Kidney epithelial cell (primary cell): ENCODE results near the gene CASP2. TPM values are rescaled to one million over a fixed set of nuclear protein-coding genes. Genes with fewer than 3 reads are reported as not detected.
"Not testable (repeated sequence)": the region's sequence is repeated elsewhere in the genome, so short reads cannot be mapped to it uniquely, and the experiment has no call there.

ENCODE experiments used
- DNase-seq: peaks from one replicate; pipeline ENCODE4 v3.0.0-alpha.2; 2010; ENCODE audit warnings: low read depth
- H3K27me3 ChIP-seq: 2 replicates; pipeline ENCODE4 v1.6.0; 2011; ENCODE audit warnings: low read length; ENCODE audit not compliant: control insufficient read depth, insufficient read depth
- H3K36me3 ChIP-seq: 2 replicates; pipeline ENCODE4 v1.5.1; 2011; ENCODE audit warnings: low read length; ENCODE audit not compliant: control insufficient read depth, insufficient read depth
- H3K4me3 ChIP-seq: 2 replicates; pipeline ENCODE4 v1.5.1; 2011; ENCODE audit warnings: low read depth, mild to moderate bottlenecking, control low read depth, low read length
- total RNA-seq: library from RNA; depleted of rRNA; stranded (reverse); fragments of >200 nt; gene quantifications from 2 replicates; pipeline ENCODE4 v1.2.3, GENCODE V29; 2015
- TF ChIP-seq, protein P1 (sequence below): IDR thresholded peaks from 2 replicates; pipeline ENCODE4 v1.5.1; 2011; ENCODE audit warnings: mild to moderate bottlenecking, moderate library complexity, low read length, control low read depth, inconsistent platforms; ENCODE audit not compliant: insufficient read depth, poor library complexity, severe bottlenecking

Gene CASP2
- total RNA-seq, 1 donor from 2014 or later: 26.9 TPM

DNA sequence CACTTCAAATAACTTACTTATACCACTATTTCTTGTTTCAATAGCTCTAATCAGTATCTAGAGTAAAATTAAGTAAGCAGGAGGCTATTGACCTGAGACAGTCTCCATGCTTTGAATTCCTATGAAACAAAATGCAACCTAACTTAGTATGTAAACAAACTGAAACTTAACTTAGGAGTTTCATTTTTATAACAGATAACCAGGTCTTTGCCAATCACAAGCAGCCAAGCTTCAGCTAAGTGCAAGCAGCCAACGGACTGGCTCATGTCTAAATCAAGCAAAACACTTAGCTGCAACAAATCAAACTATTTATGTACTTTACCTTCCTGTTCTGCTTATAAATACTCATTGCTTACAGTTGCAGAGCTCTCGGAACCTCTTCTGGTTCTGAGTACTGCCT, 29.3 kb upstream of the CASP2 start:
- no peak overlapping the region for H3K4me3 ChIP-seq
- TF ChIP-seq, protein P1, sequence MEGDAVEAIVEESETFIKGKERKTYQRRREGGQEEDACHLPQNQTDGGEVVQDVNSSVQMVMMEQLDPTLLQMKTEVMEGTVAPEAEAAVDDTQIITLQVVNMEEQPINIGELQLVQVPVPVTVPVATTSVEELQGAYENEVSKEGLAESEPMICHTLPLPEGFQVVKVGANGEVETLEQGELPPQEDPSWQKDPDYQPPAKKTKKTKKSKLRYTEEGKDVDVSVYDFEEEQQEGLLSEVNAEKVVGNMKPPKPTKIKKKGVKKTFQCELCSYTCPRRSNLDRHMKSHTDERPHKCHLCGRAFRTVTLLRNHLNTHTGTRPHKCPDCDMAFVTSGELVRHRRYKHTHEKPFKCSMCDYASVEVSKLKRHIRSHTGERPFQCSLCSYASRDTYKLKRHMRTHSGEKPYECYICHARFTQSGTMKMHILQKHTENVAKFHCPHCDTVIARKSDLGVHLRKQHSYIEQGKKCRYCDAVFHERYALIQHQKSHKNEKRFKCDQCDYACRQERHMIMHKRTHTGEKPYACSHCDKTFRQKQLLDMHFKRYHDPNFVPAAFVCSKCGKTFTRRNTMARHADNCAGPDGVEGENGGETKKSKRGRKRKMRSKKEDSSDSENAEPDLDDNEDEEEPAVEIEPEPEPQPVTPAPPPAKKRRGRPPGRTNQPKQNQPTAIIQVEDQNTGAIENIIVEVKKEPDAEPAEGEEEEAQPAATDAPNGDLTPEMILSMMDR: no peak
- H3K36me3 ChIP-seq: no peaks in the 10 kb centered on the region
- no peak for DNase-seq
- no peaks in the 10 kb centered on the region for H3K27me3 ChIP-seq

DNA sequence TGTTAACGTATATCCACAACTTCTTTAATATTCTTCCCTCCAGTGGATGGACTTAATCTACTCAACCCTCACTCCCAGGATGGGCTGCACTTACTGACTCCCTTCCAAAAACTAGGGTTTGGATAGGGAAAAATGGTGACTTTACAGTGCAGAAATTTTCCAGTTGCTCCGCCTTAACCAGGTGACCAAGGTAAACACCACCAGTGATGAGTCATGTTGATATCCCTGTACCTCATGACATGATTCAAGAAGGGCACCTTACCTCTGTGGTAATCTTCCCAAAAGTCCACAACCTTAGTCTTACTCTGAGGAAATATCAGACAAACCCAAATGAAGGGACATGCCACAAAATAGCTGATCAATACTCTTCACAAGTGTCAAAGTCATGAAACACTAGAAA, 28.4 kb upstream of the CASP2 start:
- no peaks in the 10 kb centered on the region for H3K36me3 ChIP-seq
- TF ChIP-seq, protein P1: no peak
- H3K27me3 ChIP-seq: no peaks in the 10 kb centered on the region
- DNase-seq: no peak
- H3K4me3 ChIP-seq: no peak overlapping the region

DNA sequence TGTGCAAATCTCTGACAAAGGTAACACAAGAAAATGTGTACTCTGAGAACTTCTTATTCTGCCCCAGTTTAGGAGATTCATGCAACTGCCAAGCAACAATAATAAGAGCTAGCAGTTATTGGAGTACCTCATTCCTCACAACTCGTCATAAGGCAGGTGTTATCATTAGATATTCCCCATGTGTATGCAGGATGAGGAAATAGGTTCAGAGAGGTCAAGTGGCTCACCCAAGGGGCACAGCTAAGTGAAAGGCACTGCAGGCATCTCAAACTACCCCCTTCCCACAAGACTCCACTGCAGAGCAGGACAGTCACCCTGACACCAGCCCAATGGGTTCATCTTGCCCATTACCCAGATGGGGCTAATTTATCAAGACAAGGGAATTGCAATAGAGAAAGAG, 26.2 kb upstream of the CASP2 start:
- Histone ChIP-seq H3K36me3 (no peaks in the 10 kb centered on the region), H3K4me3 (no peak overlapping the region), H3K27me3 (no peaks in the 10 kb centered on the region)
- DNase-seq: no peak
- TF ChIP-seq, protein P1: no peak

DNA sequence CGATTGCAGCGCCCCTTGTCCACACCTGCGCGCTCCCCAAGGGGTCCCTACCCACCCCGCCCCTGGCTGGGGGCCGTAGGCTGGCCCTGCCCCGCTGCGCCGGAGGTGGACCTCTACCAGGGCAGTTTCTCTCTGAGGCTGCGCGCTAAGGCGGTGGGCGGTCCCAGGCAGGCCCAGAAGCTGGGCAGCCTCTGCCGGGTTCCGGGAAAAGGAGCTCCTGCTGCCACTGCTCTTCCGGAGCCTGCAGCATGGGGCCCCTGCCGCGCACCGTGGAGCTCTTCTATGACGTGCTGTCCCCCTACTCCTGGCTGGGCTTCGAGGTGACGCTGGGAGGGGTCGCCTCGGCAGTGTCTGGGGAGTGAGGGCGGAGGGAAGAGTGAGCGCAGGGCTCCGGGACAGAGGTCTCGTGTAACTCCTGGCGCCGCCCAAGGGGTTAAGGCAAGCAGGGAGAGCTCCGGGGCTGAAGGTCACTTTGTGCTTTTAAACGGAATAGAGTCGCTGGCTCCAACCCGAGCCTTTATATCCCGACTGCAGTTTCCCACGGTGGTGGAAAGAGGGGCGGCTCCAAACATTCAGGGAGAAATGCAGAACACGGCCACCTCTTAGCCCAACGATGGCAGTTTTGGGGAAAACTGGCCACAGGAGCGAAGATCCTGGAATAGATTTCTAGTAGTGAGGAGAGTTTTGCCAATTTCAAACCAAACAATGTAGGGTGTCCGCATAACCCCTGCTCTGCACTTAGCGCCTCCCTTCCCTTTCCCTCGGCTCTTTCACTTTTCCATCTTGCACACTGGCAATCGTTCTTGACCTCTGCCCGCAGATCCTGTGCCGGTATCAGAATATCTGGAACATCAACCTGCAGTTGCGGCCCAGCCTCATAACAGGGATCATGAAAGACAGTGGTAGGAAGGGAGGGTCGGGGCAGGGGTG, 24.6 kb upstream of the CASP2 start, which contains the start of gene GSTK1:
GSTK1 (plus strand) TSS at position 176 of the 930 bp plus-strand sequence; CDS start at position 249, 73 bp downstream.
- no peaks in the 10 kb centered on the region for H3K36me3 ChIP-seq
- no peak for DNase-seq
- peak within 1 kb of the TSS; percentile 84 for H3K4me3 ChIP-seq
- TF ChIP-seq, protein P1: no peak
- no peaks in the 10 kb centered on the region for H3K27me3 ChIP-seq

DNA sequence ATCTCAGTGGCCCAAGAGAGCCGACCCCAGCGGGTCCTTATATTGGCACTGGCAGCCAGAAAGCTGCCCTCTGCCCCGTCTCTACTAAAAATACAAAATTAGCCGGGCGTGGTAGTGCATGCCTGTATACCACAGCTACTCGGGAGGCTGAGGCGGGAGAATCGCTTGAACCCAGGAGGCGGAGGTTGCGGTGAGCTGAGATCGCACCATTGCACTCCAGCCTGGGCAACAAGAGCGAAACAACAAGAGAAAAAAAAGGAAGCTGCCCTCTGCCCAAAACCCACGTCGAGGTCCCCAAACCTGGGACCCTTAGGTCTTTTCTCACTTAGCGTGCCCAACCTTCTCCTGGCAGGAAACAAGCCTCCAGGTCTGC, 24.0 kb upstream of the CASP2 start:
- not testable (repeated sequence) for DNase-seq, H3K36me3 ChIP-seq, H3K27me3 ChIP-seq
- H3K4me3 ChIP-seq: peak overlapping the region; percentile 84

DNA sequence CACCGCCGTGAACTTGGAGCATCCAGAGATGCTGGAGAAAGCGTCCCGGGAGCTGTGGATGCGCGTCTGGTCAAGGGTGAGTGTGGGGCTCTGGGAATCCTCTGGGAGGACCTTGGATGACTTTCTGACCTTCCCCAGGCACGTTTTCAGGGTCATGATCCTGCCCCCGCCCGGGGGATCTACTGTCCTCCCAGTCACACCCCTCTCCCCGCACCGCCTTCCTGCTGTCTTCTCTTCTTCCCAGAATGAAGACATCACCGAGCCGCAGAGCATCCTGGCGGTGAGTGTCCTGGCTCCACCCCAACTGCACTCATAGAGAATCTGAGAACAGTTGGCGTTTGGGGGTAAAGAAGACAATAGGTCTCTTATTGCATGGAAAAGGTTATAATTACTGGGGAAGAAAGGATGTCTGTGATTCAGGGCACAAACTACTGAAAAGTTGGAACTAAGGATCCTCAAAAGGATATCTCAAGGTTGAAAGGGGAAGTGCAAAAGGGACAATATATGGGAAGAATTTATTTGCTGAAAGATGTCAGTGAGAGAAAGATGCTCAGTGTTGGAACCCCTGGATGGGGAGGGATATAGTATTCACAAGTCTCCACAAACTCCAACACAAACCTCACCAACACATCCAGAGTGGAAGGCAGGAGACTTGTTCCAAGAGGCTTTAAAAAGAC, 23.0 kb upstream of the CASP2 start:
- Histone ChIP-seq H3K36me3 (no peaks in the 10 kb centered on the region), H3K4me3 (no peak overlapping the region), H3K27me3 (no peaks in the 10 kb centered on the region)
- TF ChIP-seq, protein P1: no peak
- DNase-seq: no peak
